ENCODE measurements around the gene S100A13.
"Not testable (repeated sequence)": the region's sequence is repeated elsewhere in the genome, so short reads cannot be mapped to it uniquely, and the experiment has no call there.

The S100A13 gene

GRCh38 chr1:153640861-153641260 lies 13.6 kb upstream of the S100A13 start:
- Histone ChIP-seq H3K27me3 (no peaks in the 10 kb centered on the region), H3K4me1 (peaks cover 0 to 45% (median 16%) of the 10 kb centered on the region in 4 donors), H3K4me3 (no peak overlapping the region), H3K9me3 (no peaks in the 10 kb centered on the region), H3K27ac (no peak overlapping the region), H3K36me3 (peaks cover 90 to 99% (median 96%) of the 10 kb centered on the region in 3 donors)
- intact Hi-C loops (cut with DNase I; ENCODE audit: low total_unique reads) = no loop called here
- no peak for TF ChIP-seq CTCF (IDR thresholded peaks at IDR 0.05)
- no peak for DNase-seq

GRCh38 chr1:153640213-153640612 lies 12.9 kb upstream of the S100A13 start:
- H3K27ac ChIP-seq; intact Hi-C loops (cut with DNase I; ENCODE audit: low total_unique reads); H3K4me3 ChIP-seq; H3K27me3 ChIP-seq; H3K9me3 ChIP-seq: not testable (repeated sequence)
- Histone ChIP-seq H3K4me1 (peaks cover 0 to 52% (median 22%) of the 10 kb centered on the region in 4 donors), H3K36me3 (peaks cover 84 to 92% (median 89%) of the 10 kb centered on the region in 3 donors)
- DNase-seq = peak in 1 of 2 donors; percentile 25

- intact Hi-C loops (cut with DNase I; ENCODE audit: low total_unique reads) = no loop called here
Observed at GRCh38 chr1:153639280-153639679, 12.0 kb upstream of the S100A13 start.

GRCh38 chr1:153638261-153638660 lies 11.0 kb upstream of the S100A13 start:
- no peak for TF ChIP-seq CTCF (IDR thresholded peaks at IDR 0.05)
- peak in 1 of 2 donors; percentile 12 for DNase-seq
- Histone ChIP-seq H3K9me3 (no peaks in the 10 kb centered on the region), H3K27ac (peak overlapping the region in 1 of 2 donors; percentile 98), H3K36me3 (peaks cover 70 to 73% (median 71%) of the 10 kb centered on the region in 3 donors), H3K4me3 (no peak overlapping the region), H3K4me1 (peaks cover 0 to 49% (median 25%) of the 10 kb centered on the region in 4 donors), H3K27me3 (no peaks in the 10 kb centered on the region)
- intact Hi-C loops (cut with DNase I; ENCODE audit: low total_unique reads) = no loop called here

More at GRCh38 chr1:153639280-153639679, 12.0 kb upstream of the S100A13 start:
- Histone ChIP-seq H3K4me1 (peaks cover 0 to 56% (median 26%) of the 10 kb centered on the region in 4 donors), H3K36me3 (peaks cover 77 to 83% (median 81%) of the 10 kb centered on the region in 3 donors), H3K27me3 (no peaks in the 10 kb centered on the region), H3K9me3 (no peaks in the 10 kb centered on the region), H3K27ac (no peak overlapping the region), H3K4me3 (no peak overlapping the region)
- DNase-seq = peak in 1 of 2 donors; percentile 44
- TF ChIP-seq CTCF (IDR thresholded peaks at IDR 0.05) = no peak

GRCh38 chr1:153636312-153636711 lies 9.0 kb upstream of the S100A13 start:
- no peak for TF ChIP-seq CTCF (IDR thresholded peaks at IDR 0.05)
- Histone ChIP-seq H3K4me1 (peaks cover 0 to 53% (median 27%) of the 10 kb centered on the region in 4 donors), H3K9me3 (no peaks in the 10 kb centered on the region), H3K27ac (peak overlapping the region in 1 of 2 donors; percentile 98), H3K27me3 (no peaks in the 10 kb centered on the region), H3K4me3 (no peak overlapping the region), H3K36me3 (peaks cover 52 to 53% (median 52%) of the 10 kb centered on the region in 3 donors)
- DNase-seq = no peak
- intact Hi-C loops (cut with DNase I; ENCODE audit: low total_unique reads) = no loop called here

- H3K4me1 ChIP-seq = peaks cover 0 to 52% (median 27%) of the 10 kb centered on the region in 4 donors
- TF ChIP-seq CTCF (IDR thresholded peaks at IDR 0.05) = no peak
- intact Hi-C loops (cut with DNase I; ENCODE audit: low total_unique reads) = no loop called here
- H3K36me3 ChIP-seq = peaks cover 47 to 49% (median 48%) of the 10 kb centered on the region in 3 donors
- H3K27me3 ChIP-seq = no peaks in the 10 kb centered on the region
- H3K9me3 ChIP-seq = no peaks in the 10 kb centered on the region
- H3K4me3 ChIP-seq = peak overlapping the region in 1 of 2 donors; percentile 89
- H3K27ac ChIP-seq = peak overlapping the region; percentile 98 to 100
- no peak for DNase-seq
Observed at GRCh38 chr1:153635872-153636271, 8.6 kb upstream of the S100A13 start.

All from tibial artery (tissue), 4 donors.